ENCODE measurements around the gene MVB12B.

GRCh38 chr9:126407114-126407870 lies 80.7 kb downstream of the MVB12B start:
- no peak for TF ChIP-seq POLR2AphosphoS5 (IDR thresholded peaks at IDR 0.05; ENCODE audit: borderline replicate concordance, low read depth, low read length)
- no peak for TF ChIP-seq EZH2 (IDR thresholded peaks at IDR 0.05)
- TF ChIP-seq FOXP2 (optimal IDR thresholded peaks at IDR 0.05; ENCODE audit: control extremely low read depth, extremely low read length, insufficient read depth): no peak
